Lung microvascular endothelial cell (primary cell): ENCODE data around the gene CTPS1. TPM values are rescaled to one million over a fixed set of nuclear protein-coding genes. Genes with fewer than 3 reads are reported as not detected.

Source experiments
- DNase-seq, 2 donors: peaks; one replicate each; pipeline versions ENCODE4 v3.0.0 to v3.0.0-alpha.2; 2010; ENCODE audit warnings: low read depth in 2 of 2
- total RNA-seq: library from RNA; depleted of rRNA; stranded (reverse); fragments of >200 nt; gene quantifications from 2 replicates; pipeline ENCODE4 v1.2.1, GENCODE V29; 2014

Gene CTPS1
- total RNA-seq, 1 donor from 2014 or later = 16.5 TPM

GRCh38 chr1:40989066-40989465 lies 9.6 kb downstream of the CTPS1 start:
- DNase-seq = no peak

- DNase-seq = no peak
Observed at GRCh38 chr1:40997096-40997495, 17.6 kb downstream of the CTPS1 start.

- DNase-seq = no peak
Observed at GRCh38 chr1:40998668-40999067, 19.2 kb downstream of the CTPS1 start.

- no peak for DNase-seq
Observed at GRCh38 chr1:41003127-41003639, 23.7 kb downstream of the CTPS1 start.

DNA sequence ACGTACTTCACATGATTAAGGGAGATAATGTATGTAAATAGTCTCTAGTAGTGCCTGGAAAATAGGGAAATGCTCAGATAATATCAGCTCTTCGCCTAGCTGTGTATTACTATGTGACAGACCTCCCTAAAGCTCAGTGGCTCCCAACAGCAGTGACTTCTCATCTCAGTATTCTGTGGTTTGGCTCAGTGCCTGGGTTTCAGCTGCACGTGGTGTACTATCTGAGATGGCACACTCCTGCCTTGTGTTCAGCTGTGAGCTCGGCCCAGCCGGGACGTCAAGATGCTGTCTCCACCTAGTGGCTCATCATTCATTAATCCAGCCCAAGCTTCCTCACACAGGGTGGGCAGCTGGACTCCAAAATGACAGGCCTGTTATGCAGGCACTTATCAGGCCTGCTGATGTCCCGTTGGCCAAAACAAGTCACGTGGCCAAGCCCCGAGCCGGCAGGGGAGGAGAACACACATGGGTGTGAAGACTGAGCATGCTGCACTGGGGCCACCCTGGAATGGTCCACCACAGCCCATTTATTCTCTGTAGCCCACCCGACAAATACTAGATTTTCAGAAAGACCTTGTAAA lies 24.2 kb downstream of the CTPS1 start:
- DNase-seq = peak; percentile 96 to 98

DNA sequence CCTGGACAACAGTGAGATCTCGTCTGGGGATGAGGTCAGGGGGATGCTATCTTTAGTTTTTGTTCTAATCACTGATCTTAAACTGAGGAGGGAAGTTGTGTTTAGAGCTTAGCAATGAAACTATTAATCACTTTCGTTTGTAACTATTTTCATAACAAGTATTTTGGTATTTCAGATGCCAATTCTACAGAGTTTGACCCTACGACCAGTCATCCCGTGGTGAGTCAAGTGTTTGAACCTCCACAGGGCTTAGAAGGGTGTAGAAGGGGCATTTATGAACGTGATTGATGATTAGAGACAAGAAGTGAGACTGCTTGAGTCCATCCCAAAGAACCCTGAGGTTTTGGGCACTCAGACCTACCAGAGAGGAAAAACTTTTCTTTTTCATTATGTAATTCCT lies 26.4 kb downstream of the CTPS1 start:
- peak in 1 of 2 donors; percentile 52 for DNase-seq

DNA sequence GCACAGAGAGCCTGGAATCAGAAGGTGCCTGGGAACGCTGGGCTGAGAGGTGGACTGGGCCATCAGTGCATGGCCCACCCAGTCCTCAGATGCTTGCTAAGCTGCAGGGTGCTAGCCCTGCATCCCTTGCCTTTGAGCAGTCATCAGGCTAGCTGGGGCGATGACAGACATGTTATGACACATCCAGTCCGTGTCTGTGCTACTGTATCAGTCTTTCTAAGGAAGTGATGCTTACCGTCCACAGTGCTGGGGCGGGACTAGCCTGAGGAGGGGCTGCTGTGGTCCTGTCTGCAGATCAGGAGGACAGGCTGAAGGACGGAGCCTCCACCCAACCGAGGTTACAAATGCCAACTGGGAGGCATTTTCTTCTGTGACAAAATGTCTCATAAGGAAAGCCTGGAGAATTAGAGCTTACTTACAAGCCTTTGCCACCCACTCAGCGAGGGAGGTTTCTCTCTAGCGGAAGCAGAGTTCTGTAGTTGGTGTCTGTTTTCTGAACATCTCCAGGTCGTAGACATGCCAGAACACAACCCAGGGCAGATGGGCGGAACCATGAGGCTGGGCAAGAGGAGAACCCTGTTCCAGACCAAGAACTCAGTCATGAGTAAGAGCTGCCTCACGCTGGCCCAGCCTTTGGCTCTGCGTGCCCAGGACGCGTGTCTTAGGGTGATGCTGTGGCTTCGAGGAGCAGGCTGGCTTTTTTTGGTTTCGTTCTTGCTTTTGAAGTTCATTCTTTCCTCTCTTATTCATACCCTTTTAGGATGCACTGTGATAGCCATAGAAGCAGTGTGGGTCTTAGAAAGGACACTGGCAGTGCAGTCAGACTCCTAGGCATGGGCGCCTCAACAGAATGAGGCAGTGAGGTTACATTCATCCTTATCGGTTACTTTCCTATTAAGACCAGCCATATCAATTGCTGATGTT lies 27.7 kb downstream of the CTPS1 start:
- peak; percentile 36 to 57 for DNase-seq

GRCh38 chr1:41009466-41009865 lies 30.0 kb downstream of the CTPS1 start:
- DNase-seq = no peak

DNA sequence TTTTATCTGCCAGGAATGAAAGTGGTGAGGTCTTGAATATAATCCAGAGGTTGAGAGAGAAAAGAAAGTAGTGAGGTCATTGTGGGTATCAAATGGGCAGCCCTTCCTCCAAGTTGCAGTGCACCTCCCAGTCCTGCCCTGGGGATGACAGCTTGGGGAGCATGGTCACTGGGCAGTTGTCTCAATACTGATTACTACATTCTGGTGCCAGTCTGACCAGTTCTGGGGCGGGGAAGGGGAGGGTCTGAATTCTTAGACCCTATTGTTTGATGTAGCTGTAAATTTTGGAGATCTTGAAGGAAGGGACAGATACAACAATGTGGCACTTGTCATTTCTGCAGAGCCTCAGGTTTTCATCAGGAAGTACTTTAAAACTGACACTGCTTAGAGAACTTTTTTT lies 30.8 kb downstream of the CTPS1 start:
- DNase-seq = no peak

DNA sequence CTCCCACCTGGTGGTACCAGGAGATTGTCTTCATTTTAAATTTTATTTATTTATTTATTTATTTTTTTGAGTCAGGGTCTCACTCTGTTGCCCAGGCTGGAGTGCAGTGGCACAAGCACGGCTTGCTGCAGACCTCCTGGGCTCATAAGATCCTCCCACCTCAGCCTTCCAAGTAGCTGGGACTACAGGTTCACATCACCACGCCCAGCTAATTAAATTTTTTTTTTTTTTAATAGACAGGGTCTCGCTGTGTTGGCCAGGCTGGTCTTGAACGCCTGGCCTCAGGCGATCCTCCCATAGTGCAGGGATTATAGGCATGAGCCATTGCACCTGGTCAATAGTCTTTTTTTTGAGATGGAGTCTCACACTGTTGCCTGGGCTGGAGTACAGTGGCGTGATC lies 33.5 kb downstream of the CTPS1 start:
- no peak for DNase-seq

DNA sequence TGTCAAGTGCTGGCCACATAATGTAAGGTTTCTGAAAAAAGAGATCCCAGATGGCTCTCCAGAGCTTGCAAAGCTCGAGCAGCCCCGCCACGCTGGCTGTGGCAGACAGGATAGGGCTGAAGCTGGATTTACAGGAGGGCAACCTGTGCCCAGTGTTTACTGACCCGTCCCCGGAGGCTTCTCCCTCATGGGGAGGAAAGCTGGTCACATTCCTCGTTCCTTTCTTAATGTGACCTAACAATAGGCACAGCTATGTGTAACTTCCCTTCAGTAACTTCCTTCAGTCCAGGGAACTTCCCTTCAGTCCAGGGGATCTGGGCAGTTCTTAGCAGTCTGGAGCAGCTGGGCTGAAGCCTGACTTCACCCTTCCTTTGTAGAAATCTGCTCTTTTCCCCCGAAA lies 34.3 kb downstream of the CTPS1 start:
- peak in 1 of 2 donors; percentile 96 for DNase-seq

DNA sequence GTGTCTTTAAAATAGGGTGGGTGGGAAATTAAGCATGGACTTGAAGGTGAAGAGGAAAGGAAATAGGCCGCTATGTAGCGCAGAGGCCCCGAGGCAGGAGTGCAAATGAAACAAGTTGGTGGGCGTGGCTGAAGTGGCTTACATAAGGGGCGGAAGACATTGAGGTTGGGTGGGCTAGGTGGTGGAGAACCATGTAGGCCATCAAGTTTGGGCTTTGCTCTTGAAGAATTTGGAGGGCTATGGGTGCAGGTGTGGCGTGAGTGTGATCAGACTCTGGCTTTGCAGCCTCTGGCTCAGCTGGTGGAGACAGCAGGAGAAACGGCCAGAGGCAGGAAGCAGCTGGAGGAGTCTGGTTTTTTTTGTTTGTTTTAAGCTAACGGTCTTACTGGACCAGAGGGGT lies 35.4 kb downstream of the CTPS1 start:
- DNase-seq = peak in 1 of 2 donors; percentile 50

DNA sequence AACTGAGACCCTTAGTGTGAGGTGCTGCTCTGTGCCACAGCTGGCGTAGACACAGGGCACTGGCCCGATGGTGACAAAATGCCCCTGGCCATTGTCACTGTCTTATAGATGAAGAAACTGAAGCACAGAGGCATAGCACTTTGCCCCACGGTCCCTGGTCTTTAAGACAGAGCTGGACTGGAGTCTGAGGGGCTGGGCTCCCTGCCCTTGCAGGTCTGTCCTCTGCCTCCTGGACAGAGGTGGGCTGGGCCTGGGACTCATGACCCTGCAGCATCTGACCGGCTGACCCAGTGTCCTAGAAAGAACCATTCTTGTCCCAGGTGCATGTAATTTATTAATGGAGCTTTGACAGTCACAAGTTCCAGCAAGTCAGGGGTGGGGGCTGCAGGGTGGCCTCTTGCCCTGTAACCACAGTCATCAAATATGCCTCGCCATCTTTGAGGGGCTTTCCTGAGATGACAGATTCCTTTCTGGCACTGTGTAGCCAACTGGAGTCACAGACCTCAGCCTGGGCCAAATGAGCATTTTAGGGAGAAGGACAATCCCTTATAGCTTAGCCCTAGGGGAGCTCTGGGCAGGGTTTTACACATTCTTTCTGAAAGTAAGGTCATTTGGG lies 35.9 kb downstream of the CTPS1 start:
- peak in 1 of 2 donors; percentile 28 for DNase-seq

DNA sequence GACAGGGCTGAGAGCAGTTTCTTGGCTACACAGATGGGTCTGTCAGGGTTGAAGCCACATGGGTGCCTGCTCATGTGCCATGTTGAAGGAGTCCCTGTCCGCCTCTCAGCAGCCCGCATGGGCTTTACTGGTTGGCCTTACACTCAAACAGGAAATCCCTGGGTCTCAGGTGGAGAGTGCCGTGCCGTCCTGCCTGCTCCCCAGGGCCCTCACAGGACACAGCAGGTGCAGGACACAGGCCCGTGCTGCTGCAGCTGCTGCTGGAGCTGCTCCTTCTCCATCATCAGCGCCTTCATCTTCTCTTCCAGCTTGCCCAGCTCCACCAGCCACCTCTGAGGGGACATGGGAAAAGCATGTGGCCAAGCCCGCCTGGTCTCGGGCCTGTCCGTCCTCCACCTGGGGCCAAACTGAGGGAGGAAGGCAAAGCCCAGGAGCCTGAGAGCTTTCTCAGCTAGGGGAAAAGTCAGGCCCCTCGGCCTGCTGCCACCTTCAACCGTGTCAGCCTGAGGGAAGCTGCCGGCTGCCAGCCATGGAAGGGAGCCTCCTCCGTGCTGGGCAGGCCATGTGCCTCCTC lies 36.5 kb downstream of the CTPS1 start:
- DNase-seq = no peak

DNA sequence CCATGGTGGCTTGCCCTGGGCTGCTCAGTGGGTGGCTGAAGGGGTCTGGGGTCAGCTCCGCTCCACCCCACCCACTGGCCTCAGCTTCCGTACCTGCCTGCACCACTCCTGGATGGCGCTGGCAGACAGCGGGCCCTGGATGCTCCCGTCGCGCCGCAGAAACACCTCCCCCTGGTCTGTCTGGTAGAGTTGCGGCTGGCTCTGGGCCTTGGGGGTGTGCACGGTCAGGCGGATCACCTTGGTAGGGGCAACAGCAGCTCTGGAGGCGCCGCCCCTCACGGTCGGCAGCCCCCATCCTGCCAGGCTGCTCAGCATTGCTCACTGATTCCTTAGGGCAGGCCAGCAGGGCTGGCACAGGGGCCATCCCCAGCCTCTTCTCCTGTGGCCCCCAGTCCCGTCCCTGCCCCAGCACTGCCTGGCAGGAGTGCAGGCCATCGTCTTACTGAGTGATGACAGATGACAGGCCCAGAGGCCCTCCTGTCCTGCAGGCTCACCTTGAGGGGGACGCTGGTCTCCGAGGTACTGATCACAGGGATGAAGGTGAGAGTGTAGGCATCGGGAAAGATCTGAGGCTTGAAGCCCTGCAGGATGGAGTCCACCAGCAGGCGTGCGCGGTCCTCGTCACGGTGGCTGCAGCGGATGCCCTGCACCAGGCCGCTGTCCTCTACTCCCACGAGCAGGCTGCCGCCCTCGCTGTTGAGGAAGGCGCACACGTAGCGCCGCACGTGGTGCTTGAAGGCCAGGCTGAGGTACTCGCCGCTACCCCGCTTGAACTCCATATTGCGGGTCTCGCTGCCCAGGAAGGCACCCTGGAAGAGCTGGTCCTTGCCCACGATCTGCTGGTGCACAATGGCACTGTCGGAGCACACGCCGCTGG lies 37.9 kb downstream of the CTPS1 start:
- DNase-seq = no peak

- no peak for DNase-seq
Observed at GRCh38 chr1:41018018-41018410, 38.5 kb downstream of the CTPS1 start.

- DNase-seq = no peak
Observed at GRCh38 chr1:41019353-41019745, 39.9 kb downstream of the CTPS1 start.

DNA sequence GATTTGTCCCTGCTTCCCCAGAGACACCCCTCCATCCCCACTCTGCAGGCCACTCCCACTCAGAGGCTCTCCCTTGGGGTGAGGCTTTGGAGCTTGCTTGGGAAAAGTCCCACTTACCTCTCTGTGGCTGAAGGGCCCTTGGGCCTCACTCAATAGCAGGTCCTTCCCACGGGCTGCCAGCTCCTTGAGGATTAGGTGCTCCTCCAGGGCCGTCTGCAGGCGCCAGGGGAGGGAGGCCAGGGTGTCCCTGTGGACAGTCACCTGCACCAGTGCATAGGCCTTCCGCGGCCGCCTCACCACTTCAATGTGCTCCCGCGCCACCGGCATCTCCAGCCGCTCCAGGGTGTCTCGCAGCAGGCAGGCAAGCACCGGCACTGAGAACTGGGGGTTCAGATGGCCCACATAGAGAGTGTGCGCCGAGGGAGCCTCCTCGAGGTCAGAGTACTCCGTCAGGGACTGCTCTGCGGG lies 40.6 kb downstream of the CTPS1 start:
- DNase-seq = no peak

DNA sequence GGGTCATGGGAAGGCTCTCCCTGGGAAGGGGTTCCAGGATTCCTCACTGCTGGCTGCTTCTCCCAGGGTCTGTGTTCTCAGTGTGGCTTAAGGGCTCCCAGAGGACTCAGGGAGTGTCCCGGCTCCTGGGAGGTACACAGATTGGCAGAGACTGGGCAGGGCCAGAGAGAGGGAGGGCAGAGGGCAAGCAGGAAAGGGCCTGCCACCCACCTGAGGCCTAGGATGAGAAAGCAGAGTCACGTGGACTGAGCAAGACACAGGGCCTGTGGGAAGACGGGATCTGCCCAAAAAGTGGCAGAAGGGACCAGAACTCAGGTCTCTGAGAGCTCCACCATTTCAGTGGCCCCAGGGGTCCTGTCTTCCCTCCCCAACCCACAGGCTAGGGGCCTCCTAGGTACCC lies 41.2 kb downstream of the CTPS1 start:
- DNase-seq = no peak

DNA sequence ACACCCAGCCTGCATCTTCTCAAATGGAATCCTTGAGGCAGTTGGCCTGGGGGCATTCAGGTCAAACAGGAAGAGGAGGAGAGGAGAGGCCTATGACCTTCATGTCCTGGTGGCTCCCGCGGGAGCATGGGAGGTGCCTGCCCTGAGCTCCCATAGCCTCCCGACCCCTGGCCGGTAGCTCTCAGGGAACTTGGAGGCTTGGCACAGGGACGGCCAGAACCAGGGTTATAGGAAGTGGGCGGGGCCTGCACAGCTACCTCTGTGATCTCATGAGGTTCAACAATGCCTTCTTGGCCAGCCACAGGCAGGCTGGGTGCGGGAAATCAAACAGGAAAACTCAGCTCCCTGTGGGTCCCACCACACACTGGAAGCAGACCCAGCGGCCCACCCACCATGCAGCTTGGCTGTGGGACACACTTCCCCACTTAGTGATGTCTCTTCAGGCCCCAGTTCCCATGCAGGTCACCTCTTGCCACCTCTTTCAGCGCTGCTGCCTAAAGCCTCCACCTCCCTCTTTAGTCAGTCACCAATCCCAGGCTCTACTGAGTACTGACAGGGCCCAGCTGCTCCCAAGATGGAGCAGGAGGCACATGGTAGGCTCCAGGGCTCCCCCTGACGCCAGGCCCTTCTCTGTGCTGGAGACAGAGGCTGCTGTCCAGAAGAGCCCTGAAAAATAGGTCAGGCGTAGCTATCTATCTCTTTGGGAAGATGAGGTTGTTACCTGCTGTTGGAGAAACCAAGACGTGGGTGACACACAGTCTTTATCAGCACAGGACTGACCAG lies 42.2 kb downstream of the CTPS1 start, which contains the start of gene SLFNL1:
Gene SLFNL1, minus strand, starts transcription at position 200 of the 783 bp plus-strand sequence. CDS start 1,065 bp downstream, outside the sequence.
- peak in 1 of 2 donors; percentile 33 for DNase-seq
